Measurements from ENCODE around the gene MYCN. TPM values are rescaled to one million over a fixed set of nuclear protein-coding genes. Genes with fewer than 3 reads are reported as not detected.
"Not testable (repeated sequence)": the region's sequence is repeated elsewhere in the genome, so short reads cannot be mapped to it uniquely, and the experiment has no call there.

MYCN gene
- total RNA-seq, 1 experiment from 2014 or later, result 0.23 TPM

DNA sequence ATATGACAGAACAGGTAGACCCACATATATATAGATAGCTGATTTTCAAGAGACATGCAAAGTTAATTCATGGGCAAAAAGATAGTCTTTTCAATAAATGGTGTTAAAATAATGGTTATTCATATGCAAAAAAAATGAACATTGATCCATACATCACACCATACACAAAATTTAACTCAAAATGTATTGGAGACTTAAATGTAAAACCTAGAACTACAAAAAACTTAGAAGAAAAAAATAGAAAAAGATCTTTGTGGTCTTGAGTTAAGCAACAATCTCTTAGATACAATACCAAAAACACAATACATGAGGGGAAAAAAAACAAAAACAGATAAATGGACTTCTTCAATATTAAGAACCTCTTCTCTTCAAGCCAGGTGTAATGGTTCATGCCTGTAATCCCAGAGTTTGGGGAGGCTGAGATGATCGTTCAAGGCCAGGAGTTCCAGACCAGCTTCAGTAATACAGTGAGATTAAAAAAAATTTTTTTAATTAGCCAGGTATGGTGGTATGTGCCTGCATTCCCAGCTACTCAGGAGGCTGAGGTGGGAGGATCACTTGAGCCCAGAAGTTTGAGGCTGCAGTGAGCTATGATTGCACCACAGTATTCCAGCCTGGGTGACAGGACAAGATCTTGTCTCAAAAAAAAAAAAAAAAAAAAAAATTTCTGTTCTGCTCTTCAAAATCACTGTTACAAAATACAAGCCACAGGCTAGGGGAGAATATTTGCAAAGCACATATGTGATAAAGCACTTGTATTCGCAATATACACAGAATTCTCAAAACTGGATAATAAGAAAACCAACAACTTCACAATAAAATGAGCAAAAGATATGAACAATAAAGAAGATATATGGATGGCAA, 32.7 kb upstream of the MYCN start:
- no peak for DNase-seq (ENCODE audit: low read depth)

DNA sequence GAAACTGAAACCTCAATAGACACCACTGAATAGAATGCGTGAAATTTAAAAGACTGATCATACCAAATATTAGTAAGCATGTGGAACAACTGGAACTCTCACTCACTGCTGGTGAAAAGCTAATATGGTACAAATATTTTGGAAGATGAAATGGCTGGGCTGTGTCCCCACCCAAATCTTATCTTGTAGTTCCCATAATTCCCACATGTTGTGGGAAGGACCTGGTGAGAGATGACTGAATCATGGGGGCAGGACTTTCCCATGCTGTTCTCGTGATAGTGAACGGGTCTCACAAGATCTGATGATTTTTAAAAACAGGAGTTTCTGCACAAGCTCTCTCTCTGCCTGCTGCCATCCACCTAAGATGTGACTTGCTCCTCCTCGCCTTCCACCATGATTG, 32.0 kb upstream of the MYCN start:
- DNase-seq (ENCODE audit: low read depth), result no peak

DNA sequence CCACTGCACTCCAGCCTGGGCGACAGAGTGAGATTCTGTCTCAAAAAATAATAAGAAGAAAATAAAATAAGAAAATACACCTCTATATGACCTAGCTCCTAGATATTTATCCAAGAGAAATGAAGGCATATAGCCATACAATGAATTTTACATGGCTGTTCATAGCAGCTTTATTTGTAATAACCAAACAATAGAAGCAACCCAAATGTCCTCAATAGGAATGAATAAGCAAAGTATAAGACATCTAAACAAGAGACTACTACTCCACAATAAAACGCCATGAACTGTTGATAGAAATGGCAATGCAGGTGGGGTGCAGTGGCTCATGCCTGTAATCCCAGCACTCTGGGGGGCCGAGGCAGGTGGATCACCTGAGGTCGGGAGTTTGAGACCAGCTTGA, 31.2 kb upstream of the MYCN start:
- DNase-seq (ENCODE audit: low read depth), result no peak

DNA sequence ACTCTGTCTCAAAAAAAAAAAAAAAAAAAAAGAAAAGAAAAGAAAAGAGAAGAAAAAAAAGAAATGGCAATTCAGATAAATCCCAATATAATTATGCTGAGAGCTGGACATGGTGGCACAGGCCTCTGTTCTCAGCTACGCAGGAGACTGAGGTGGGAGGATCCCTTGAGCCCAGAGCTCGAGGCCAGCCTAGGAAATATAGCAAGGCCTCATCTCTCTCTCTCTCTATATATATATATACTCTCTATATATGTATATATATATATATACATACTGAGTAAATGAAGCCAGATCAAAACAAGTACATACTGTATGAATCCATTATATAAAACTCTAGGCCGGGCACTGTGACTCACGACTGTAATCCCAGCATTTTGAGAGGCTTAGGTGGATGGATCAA, 30.6 kb upstream of the MYCN start:
- DNase-seq (ENCODE audit: low read depth), result no peak

DNA sequence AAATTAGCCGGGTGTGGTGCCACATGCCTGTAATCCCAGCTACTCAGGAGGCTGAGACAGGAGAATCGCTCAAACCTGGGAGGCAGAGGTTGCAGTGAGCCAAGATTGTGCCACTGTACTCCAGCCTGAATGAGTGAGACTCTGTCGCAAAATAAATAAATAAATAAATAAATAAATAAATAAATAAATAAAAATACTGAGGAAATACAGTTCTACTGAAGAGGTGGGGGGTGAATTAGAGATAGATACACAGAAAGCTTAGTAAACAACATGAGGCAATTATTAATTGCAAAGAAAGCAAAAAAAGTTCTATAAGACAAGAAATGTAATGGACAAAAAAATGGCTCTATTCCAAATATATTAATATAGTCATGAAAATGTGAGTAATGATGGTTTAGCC, 29.1 kb upstream of the MYCN start:
- not testable (repeated sequence) for DNase-seq (ENCODE audit: low read depth)

DNA sequence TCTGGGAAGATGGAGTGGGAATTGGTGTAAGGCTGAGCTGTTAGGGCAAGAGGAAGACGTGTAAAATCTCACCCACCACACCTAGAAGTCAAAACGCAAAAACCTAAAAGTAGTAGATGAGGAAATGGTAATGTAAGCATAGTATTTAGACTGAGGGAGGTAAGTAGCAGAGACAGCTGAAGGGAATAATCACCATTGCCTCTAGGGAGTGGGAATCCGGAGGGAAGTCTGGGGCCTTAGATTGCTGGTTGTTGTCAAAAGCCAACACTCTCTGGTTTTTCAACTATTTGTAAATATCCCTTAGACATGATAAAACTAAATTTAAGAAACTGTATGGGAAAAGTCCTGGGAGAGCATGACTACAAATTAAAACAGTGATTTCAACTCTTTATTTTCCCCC, 28.7 kb upstream of the MYCN start:
- DNase-seq (ENCODE audit: low read depth), result no peak

DNA sequence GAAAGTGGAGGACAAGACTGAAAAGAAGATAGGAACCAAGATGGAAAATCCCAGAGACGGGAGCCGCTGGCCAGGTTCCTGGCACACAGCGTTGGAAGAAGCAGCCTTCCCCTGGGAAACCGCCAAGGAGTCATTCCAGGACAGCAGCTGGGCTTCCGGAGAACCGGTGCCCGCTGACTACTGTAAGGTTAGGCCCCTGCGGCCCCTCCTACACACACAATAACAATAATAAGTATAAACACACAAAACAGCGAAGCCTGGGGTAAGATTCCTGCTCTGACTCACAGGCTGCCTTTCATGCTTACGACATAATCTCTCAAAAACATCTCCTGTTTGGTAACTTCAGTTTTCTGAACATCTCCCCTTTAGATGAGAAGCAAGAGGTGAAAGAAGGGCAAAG, 28.1 kb upstream of the MYCN start:
- peak; percentile 87 for DNase-seq (ENCODE audit: low read depth)

DNA sequence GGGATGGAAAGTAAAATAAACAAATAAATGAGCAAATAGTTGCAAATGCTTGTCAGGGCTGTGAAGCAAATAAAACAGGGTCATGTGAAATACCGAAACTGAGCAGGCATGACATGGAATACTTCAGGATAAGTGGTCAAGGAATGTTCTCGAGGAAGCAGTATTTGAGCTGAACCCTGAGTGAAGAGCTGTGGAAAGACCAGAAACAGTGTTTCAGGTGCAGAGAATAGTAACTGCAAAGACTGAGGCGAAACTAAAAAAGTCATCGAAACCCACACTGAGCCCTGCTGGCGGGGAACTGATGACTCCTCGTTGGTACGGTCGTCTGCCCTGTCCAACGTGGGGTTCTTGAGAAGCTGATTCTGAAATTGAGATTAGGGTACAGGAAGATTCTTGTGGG, 27.2 kb upstream of the MYCN start:
- no peak for DNase-seq (ENCODE audit: low read depth)

DNA sequence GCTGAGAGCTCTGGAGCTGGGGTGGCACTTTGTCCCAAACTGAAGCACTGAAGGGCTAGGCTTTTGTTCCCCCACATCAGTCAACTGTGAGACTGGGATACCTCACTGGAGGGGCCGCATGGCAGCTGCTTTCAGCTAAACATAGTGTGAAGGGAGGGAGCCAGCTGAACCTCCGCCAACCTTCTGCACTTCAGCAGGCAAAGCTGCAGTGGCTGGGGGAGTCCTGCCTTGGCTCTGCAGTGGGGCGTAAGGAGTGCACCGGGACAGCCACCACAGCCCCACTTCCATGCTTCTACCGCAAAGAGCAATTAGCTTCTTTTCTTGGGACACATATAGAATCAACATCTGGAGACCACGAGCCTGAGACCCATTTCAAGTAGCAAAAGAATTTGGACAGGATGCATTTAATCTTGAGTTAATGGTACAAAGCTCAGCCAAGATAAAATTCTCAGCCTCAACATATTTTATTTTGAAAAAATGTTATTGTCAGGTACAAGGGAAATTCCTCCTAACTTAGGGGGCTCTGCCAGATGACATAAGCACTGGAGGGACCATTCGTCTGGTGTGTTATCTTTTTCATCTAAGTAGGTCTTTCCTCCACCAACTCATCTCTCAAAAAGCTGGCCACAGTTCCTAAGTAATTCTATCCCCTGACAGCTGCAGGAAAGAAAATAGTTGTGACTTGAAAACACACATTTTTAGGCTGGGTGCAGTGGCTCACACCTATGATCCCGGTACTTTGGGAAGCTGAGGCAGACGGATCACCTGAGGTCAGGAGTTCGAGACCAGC, 25.6 kb upstream of the MYCN start:
- peak; percentile 81 for DNase-seq (ENCODE audit: low read depth)

DNA sequence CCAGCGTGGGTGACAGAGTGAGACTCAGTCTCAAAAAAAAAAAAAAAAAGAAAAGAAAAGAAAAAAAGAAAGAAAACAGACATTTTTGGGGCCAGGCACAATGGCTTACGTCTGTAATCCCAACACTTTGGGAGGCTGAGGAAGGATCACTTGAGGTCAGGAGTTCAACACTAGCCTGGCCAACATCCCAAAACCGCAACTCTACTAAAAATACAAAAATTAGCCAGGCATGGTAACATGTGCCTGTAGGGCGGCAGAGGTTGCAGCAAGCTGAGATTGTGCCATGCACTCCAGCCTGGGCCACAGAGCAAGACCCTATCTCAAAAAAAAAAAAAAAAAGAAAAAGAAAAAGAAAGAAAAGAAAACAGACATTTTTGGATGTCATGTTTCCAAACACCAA, 24.8 kb upstream of the MYCN start:
- peak; percentile 51 for DNase-seq (ENCODE audit: low read depth)

DNA sequence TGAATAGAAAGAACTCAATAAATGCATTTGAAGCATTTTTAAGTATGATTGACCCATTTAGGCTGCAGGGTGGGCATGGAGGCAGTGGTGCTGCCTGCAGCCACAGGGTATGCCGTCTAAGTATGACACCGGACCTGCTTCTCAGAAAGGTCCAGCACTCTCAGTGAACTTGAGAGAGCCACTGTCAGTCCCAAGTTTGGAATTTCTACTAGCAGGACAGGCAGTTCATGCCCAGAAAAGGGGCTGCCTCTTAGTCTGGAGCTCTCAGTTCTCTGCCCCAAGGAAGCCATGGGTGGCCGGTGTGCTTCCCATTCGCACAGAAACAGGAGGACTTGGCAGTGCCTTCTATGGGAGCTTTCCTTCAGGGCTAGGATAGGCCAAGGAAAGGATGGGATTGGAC, 24.0 kb upstream of the MYCN start:
- DNase-seq (ENCODE audit: low read depth), result no peak

DNA sequence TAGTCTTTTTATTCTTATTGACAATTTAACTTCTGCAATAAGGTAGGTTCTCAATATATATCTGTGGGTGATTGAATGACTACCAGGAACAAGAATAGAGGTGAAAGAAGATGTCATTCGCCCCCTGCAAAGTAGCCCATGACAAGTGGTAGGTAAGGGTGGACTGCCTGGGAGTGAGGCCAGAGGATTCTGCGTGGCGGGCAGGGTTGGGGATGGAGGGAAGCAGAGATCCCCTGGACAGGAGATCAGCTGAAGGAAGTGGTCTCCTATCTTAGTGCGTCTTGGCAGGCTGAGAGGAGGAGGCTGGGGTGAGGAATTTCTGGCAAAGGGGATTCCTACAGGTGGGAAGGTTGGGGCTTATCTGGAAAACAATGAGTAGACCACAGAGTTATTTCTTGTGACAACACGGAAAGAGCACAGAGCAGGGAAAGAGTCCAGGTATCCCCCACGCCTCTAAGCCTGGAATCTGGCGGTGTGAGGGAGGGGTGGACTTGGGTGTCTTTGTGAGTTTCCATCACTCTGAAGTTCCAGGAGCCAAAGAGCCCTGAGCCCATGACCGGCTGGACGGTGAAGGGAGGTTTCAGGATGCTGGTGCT, 21.5 kb upstream of the MYCN start:
- no peak for DNase-seq (ENCODE audit: low read depth)

DNA sequence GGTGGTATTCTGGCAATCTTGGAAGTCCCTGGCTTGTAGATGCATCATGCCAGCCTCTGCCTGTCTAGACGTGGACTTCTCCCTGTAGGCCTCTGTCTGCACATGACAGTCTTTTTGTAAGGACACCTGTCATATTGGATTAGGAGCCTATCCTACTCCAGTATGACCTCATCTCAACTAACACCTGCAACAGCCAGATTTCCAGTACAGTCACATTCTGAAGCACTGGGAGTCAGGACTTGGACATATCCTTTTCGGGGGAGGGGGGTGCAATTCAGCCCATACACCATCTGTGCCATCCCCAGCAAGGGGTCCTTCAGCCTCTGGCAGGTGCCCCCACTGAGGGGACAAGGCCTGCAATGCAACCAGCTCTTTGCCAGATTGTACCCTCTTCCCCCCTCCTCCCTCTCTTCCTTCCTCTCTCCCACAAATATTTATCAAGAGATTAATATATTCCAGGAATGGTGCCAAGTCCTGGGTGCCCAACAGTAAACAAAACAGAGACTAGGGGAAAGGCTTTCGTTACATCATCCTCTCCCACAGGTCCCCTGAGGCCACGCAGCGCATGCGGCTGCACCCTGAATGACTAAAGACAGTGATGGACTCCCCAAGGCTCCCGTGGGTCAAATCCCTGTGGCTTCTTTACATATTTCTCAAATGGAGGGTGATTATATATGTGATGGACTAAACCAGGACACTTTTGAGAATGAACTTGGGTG, 20.5 kb upstream of the MYCN start:
- DNase-seq (ENCODE audit: low read depth), result peak; percentile 51

DNA sequence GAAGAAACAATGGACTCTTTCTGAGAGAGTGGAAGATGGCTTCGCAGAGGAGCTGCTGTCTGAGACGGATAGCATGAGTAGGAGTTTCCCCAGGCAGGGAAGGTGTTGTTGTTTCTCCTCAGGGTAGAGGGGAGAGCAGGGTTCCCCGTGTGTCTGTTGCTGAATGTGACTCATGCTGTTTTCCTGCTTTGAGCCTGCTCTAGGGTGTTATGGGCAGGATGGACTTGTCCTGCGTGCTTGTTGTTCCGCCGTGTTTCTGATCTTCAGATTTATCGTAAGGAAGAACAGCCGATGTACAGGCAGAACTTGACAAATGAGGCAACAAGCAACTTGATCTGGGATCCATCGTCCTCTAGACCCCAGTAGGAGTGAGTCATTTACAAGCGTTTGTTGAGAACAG, 19.7 kb upstream of the MYCN start:
- DNase-seq (ENCODE audit: low read depth), result peak; percentile 45

DNA sequence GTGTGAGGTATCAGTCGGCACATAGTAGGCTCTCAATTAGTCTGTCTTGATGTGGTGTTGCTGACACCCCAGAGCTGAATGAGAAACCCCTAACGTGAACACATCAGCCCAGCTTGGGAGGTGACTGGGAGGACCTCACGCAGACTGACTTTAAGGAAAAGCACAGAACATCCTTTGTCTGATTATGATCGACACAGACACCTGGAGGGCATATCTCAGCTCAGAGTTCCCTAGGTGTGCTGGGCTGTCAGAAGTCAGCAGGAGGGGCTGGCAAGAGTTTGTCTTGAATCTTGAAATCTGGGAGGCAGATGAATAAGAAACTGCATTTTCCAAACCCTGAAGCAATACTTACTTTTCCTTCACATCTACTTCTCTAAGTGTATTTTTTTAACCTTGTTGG, 16.8 kb upstream of the MYCN start:
- DNase-seq (ENCODE audit: low read depth), result no peak

DNA sequence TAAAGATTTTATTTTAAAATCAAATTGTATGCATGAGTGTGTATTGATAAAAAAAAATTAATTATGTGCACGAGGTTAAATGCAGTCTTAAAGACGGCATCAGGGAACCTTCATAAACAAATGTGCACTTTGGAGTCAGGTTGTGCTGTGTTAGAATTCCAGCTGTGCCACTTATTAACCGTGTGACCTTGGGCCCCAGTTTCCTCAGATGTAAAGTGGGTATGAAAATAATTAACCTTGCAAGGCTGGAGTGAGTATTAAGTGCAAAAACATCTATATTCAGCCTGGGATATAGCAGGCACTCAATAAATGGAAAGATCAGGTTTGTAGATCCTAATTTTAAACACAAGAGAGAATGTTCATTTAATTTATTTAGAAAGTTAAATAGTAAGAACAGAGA, 14.5 kb upstream of the MYCN start:
- no peak for DNase-seq (ENCODE audit: low read depth)

DNA sequence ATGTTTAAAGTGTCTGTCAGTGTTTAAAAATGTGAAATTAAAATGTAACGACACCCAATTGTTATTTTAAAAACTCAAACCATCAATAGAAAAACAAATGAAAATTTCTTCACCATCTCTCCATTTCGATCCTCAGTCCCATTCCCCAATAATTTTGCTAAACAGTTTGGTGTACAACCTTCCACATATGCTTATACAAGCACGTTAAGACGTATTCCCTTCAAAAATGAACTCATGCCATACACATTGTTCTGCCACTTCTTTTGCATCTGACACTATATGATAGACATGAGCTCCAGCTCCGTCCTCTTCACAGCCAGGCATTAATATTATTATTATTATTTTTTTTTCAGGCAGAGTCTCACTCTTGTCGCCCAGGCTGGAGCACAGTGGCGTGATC, 14.1 kb upstream of the MYCN start:
- no peak for DNase-seq (ENCODE audit: low read depth)

DNA sequence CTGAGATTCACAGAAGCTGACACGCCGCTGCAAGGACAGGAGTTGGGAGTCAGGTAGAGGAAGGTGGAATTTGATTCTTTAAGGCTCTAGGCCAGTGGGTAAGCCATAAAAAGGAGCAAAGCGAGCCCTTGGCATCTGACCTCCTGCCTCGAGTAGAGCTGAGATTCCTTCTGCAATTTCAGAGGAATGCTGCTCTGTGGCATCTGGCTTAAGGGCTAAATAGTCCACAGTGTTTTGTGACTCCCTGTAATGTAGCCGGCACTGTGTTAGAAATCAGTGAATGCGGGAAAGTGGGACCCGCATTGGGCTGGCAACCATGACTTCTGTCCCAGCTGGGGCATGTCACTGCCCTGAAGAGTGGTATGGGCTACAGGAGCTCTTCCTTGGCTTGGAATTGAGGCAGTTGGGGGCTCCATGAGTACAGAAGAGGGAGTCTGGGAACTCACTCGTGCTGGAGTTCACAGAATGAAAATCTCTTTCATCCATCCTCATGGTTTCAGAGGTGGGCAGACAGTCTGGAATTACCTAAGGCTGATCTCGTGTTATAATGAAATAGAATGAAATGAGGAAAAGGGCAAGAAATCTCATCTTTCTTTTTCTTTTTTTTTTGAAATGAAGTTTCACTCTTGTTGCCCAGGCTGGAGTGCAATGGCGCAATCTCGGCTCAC, 12.7 kb upstream of the MYCN start:
- DNase-seq (ENCODE audit: low read depth), result no peak

DNA sequence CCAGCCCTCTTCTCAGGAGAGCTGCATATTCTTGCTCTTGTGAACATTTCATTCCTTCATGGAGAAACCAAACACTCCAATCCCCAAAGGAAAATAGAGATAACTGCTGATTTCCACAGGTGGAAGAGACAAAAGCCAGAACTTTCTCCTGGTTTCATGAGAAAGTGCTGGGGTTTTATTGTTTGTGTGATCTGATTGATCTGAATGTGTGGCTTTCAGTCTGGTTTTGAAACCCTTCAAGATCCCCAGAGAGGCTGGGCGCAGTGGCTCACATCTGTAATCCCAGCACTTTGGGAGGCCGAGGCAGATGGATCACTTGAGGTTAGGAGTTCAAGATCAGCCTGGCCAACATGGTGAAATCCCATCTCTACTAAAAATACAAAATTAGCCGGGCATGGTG, 11.3 kb upstream of the MYCN start:
- DNase-seq (ENCODE audit: low read depth), result not testable (repeated sequence)

DNA sequence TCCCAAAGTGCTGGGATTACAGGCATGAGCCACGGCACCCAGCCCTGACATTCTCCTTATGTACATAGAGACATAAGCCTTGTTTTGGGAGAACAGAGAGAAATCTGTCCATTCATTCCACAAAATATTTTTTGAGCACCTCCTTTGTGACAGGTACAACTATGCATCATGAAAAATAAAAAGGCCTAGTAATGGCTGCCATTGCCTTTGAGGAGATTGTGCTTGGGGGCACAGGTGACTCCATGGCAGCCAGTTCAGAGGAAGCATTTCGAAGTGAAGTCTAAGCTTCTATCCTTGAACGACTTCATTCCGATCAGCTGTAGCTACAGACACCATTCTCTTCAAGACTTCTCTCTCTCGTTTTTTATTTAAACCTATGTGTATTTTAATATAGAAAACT, 10.5 kb upstream of the MYCN start:
- DNase-seq (ENCODE audit: low read depth), result no peak

DNA sequence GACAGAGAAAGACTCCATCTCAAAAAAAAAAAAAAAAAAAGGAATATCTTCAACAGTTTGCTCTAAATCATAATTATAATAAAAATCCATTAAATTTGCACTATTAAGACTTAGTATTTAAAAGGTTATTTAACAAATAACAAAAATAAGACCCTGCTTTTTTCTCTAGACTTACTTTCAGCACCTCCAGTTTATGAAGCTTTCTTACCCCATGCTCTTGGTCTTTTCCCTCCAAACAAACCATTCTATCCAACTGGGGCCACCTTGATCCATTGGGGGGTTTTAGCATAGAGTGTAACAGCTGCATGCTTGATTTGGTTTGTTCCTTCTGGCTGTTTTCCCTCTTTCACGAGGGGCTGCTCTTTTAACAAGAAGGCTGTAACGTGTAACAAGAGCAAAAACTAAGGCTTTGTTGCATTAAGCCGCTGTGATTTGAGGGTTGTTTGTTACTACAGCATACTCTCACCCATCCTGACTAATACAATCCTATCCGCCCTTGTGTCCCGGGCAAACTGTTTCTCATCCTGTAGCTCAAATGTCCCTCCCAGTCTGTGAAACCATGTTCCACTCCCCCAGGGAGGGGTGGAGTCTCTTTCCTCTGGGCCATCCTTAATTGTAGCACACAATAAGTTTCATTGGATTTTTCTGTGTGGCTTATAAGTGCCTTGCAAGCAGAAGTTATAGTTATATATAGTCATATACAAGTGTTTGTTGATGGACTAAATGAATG, 9.6 kb upstream of the MYCN start:
- DNase-seq (ENCODE audit: low read depth), result no peak
